ENCODE data around the gene OCA2.

Gene OCA2

DNA sequence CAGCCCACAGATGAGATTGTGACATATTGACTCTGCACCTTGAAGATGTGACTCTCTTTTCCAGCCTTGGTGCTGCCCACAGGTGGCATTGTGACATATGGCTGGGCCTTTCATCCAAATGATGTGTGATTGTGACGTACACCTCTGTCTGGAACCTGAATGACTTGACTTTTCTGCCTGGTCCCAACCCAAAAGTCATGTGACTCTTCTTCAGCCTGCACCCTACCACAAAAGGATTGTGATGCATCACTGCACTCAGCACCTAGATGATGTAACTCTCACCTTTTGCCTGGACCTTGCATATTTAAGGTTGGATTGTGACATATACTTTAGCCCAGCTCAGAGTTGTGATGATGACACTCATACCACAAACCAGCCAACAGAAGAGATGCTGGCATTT, 204.5 kb downstream of the OCA2 start:
- H3K4me3 ChIP-seq (replicated peaks; ENCODE audit: low read depth, low read length), result no peak overlapping the region
- no peak for DNase-seq (ENCODE audit: extremely low read depth, low read depth)
- no peak for TF ChIP-seq CTCF (IDR thresholded peaks at IDR 0.05; ENCODE audit: low read depth, low read length, missing control alignments)

DNA sequence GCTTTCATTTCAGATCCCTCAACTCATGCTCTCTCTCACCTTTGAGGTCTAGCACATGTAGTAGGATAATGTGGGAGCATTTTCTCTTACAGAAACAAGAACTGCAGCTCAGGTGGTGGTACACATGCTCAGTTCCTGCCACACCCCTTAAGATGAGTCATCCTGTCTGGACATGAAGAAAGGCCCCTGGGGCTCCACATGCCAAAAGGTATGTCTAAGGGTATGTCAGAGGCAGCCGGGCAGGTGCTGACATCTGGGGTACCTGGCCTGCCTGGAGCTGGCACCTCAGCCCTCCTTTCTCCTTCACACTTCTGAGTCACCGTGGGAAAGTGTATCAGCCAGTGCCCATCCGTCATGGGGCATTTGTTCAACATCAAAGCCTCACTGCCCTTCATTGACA, 209.9 kb downstream of the OCA2 start:
- no peak for DNase-seq (ENCODE audit: extremely low read depth, low read depth)
- no peak for TF ChIP-seq CTCF (IDR thresholded peaks at IDR 0.05; ENCODE audit: low read depth, low read length, missing control alignments)
- H3K4me3 ChIP-seq (replicated peaks; ENCODE audit: low read depth, low read length), result no peak overlapping the region

- no peak for DNase-seq (ENCODE audit: extremely low read depth, low read depth)
- H3K4me3 ChIP-seq (replicated peaks; ENCODE audit: low read depth, low read length), result no peak overlapping the region
- no peak for TF ChIP-seq CTCF (IDR thresholded peaks at IDR 0.05; ENCODE audit: low read depth, low read length, missing control alignments)
These were observed 213.9 kb downstream of the OCA2 start for GRCh38 chr15:27885201-27885600.

DNA sequence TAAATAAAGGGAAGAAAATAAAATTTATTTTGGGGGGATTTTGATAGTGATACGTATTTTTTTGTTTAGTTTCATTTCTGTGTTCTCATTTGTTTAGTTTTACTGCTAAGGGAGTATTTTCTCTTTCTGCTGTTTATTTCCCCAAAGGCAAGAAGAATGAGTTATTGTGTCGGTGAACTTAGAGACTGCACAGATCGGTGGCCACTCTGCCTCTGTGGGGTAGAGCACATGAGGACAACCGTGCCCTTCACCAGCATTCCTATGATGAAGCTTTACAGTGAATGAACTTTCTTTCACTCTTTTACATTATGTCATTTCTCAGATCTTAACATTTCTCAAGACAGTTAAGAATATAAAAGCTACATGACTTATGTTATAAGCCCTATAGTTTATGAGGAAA, 214.4 kb downstream of the OCA2 start:
- no peak for DNase-seq (ENCODE audit: extremely low read depth, low read depth)
- no peak overlapping the region for H3K4me3 ChIP-seq (replicated peaks; ENCODE audit: low read depth, low read length)
- no peak for TF ChIP-seq CTCF (IDR thresholded peaks at IDR 0.05; ENCODE audit: low read depth, low read length, missing control alignments)

GRCh38 chr15:27878841-27879240, 220.3 kb downstream of the OCA2 start:
- DNase-seq (ENCODE audit: extremely low read depth, low read depth), result no peak
- no peak for TF ChIP-seq CTCF (IDR thresholded peaks at IDR 0.05; ENCODE audit: low read depth, low read length, missing control alignments)
- no peak overlapping the region for H3K4me3 ChIP-seq (replicated peaks; ENCODE audit: low read depth, low read length)

- no peak for DNase-seq (ENCODE audit: extremely low read depth, low read depth)
- no peak overlapping the region for H3K4me3 ChIP-seq (replicated peaks; ENCODE audit: low read depth, low read length)
- no peak for TF ChIP-seq CTCF (IDR thresholded peaks at IDR 0.05; ENCODE audit: low read depth, low read length, missing control alignments)
These were observed 225.3 kb downstream of the OCA2 start for GRCh38 chr15:27873828-27874227.

DNA sequence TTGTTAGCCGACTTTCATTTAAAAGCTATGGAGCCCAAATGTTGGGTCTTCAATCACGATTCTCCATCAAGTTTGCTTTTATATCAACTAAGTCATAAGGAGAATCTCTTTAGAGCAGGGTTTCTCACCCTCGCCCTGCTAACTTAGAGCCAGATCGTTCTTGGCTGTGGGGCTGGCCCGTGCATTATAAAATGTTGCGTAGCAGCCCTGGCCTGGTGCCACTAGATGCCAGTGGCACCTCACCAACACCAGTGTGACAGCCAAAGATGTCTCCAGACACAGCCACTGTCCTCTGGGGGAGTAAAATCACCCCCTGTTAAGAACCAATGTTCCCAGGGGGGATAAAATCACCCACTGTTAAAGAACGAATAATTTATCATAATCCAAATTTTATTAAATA, 226.1 kb downstream of the OCA2 start:
- no peak for TF ChIP-seq CTCF (IDR thresholded peaks at IDR 0.05; ENCODE audit: low read depth, low read length, missing control alignments)
- no peak overlapping the region for H3K4me3 ChIP-seq (replicated peaks; ENCODE audit: low read depth, low read length)
- no peak for DNase-seq (ENCODE audit: extremely low read depth, low read depth)

Data from HFF-Myc (cell line).